Central memory CD4-positive, alpha-beta T cell (primary cell): Measurements from ENCODE around the gene PPP1R27.

ENCODE experiments used
- DNase-seq: peaks from one replicate; pipeline ENCODE4 v3.0.0; 2022

Gene PPP1R27

GRCh38 chr17:81803728-81804558 lies 30.9 kb downstream of the PPP1R27 start, which contains the start of gene GCGR:
TSS of gene GCGR (plus strand) at chr17:81804150. CDS start at chr17:81809019, 4,869 bp downstream.
- no peak for DNase-seq

- no peak for DNase-seq
Measured at GRCh38 chr17:81802856-81803643, 31.8 kb downstream of the PPP1R27 start.

GRCh38 chr17:81802048-81802758 lies 32.6 kb downstream of the PPP1R27 start:
- no peak for DNase-seq

GRCh38 chr17:81801327-81801726 lies 33.5 kb downstream of the PPP1R27 start:
- no peak for DNase-seq

GRCh38 chr17:81794509-81794908 lies 40.3 kb downstream of the PPP1R27 start:
- no peak for DNase-seq

GRCh38 chr17:81794074-81794476 lies 40.8 kb downstream of the PPP1R27 start:
- DNase-seq = no peak

- no peak for DNase-seq
Measured at GRCh38 chr17:81792675-81793615, 41.9 kb downstream of the PPP1R27 start.
